Measurements from ENCODE around the gene PI16.

The PI16 gene

GRCh38 chr6:36954262-36954931, at the start of gene PI16:
Gene PI16, plus strand, starts transcription at chr6:36954738. Its CDS starts 23 bp downstream, at chr6:36954761.
- DNase-seq (ENCODE audit: low spot score), result no peak

GRCh38 chr6:36904851-36905393, 49.6 kb upstream of the PI16 start:
- DNase-seq (ENCODE audit: low spot score), result no peak

GRCh38 chr6:36906539-36907325, 47.8 kb upstream of the PI16 start:
- peak; percentile 86 for DNase-seq (ENCODE audit: low spot score)

GRCh38 chr6:36907781-36908180, 46.8 kb upstream of the PI16 start:
- DNase-seq (ENCODE audit: low spot score), result peak; percentile 47

- DNase-seq (ENCODE audit: low spot score), result no peak
Measured at GRCh38 chr6:36908747-36909146, 45.8 kb upstream of the PI16 start.

- no peak for DNase-seq (ENCODE audit: low spot score)
Measured at GRCh38 chr6:36912030-36912454, 42.5 kb upstream of the PI16 start.

GRCh38 chr6:36912586-36912985, 42.0 kb upstream of the PI16 start:
- no peak for DNase-seq (ENCODE audit: low spot score)

- no peak for DNase-seq (ENCODE audit: low spot score)
Measured at GRCh38 chr6:36913082-36913481, 41.5 kb upstream of the PI16 start.

- no peak for DNase-seq (ENCODE audit: low spot score)
Measured at GRCh38 chr6:36914227-36914794, 40.2 kb upstream of the PI16 start.

- no peak for DNase-seq (ENCODE audit: low spot score)
Measured at GRCh38 chr6:36915599-36915998, 38.9 kb upstream of the PI16 start.

GRCh38 chr6:36916126-36916525, 38.4 kb upstream of the PI16 start:
- DNase-seq (ENCODE audit: low spot score), result no peak

- no peak for DNase-seq (ENCODE audit: low spot score)
Measured at GRCh38 chr6:36917541-36918193, 36.9 kb upstream of the PI16 start.

GRCh38 chr6:36920049-36920448, 34.5 kb upstream of the PI16 start:
- DNase-seq (ENCODE audit: low spot score), result no peak

GRCh38 chr6:36920546-36920945, 34.0 kb upstream of the PI16 start:
- no peak for DNase-seq (ENCODE audit: low spot score)

- DNase-seq (ENCODE audit: low spot score), result no peak
Measured at GRCh38 chr6:36924131-36924530, 30.4 kb upstream of the PI16 start.

- no peak for DNase-seq (ENCODE audit: low spot score)
Measured at GRCh38 chr6:36924778-36925374, 29.7 kb upstream of the PI16 start.

GRCh38 chr6:36925809-36926208, 28.7 kb upstream of the PI16 start:
- no peak for DNase-seq (ENCODE audit: low spot score)

GRCh38 chr6:36926708-36927513, 27.6 kb upstream of the PI16 start:
- no peak for DNase-seq (ENCODE audit: low spot score)

- peak; percentile 7 for DNase-seq (ENCODE audit: low spot score)
Measured at GRCh38 chr6:36927691-36928546, 26.6 kb upstream of the PI16 start.

GRCh38 chr6:36928547-36928918, 26.0 kb upstream of the PI16 start:
- DNase-seq (ENCODE audit: low spot score), result no peak
